GM13976 (cell line): ENCODE data around the gene OSBPL2.

ENCODE experiments used
- DNase-seq: peaks from one replicate; pipeline ENCODE4 v3.0.0; 2012; ENCODE audit warnings: low spot score
- in situ Hi-C: fragments of 300-500 bp; cut with MboI; formaldehyde crosslinking; loops from one replicate; pipeline ENCODE4 v1.12.0; 2022; ENCODE audit warnings: low sequenced_read_pairs, mixed read lengths, inconsistent platforms; ENCODE audit not compliant: unreplicated experiment
- TF ChIP-seq, protein P1 (sequence below): IDR thresholded peaks from 2 replicates; pipeline ENCODE4 v1.5.1; 2012; ENCODE audit warnings: borderline replicate concordance, mild to moderate bottlenecking; ENCODE audit not compliant: insufficient read depth; ENCODE audit errors: extremely low read depth, missing control alignments, control extremely low read depth

OSBPL2 gene

DNA sequence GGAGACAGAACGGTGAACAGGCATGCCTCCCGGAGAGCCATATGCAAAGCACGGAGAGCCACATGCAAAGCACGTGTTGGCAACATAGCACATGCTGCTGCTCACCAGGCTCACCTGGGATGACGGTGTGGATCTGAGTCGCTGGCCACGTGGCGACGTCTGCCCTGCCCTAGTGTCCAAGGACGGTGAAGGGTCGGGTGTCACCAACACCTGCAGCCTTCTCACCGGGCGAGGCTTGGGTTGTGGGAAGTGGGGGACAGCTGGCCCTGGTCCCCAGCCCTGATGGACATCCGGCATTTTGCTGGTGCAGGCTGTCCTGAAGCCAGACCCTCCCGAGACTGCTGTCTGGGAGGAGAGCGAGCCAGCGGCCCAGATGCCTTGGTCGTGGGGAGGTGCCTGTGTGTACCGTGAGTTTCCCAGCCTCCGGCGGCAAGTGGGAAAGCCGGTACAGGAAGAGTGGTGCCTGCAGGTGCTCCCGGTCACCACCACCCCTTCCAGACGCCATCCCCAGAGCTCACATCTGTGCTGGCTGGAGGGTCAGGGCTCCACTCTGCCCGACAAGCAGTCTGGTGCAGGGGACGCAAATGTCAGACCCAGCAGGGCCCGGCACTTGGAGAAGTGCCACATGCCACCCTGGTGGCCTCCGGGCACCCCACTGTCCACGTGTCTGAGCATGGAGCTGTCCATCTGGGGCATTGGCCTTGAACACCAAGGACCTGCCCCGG is 58.6 kb downstream of the OSBPL2 start:
- DNase-seq, result no peak
- TF ChIP-seq, protein P1, sequence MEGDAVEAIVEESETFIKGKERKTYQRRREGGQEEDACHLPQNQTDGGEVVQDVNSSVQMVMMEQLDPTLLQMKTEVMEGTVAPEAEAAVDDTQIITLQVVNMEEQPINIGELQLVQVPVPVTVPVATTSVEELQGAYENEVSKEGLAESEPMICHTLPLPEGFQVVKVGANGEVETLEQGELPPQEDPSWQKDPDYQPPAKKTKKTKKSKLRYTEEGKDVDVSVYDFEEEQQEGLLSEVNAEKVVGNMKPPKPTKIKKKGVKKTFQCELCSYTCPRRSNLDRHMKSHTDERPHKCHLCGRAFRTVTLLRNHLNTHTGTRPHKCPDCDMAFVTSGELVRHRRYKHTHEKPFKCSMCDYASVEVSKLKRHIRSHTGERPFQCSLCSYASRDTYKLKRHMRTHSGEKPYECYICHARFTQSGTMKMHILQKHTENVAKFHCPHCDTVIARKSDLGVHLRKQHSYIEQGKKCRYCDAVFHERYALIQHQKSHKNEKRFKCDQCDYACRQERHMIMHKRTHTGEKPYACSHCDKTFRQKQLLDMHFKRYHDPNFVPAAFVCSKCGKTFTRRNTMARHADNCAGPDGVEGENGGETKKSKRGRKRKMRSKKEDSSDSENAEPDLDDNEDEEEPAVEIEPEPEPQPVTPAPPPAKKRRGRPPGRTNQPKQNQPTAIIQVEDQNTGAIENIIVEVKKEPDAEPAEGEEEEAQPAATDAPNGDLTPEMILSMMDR, result no peak
- in situ Hi-C loops, result no loop called here

DNA sequence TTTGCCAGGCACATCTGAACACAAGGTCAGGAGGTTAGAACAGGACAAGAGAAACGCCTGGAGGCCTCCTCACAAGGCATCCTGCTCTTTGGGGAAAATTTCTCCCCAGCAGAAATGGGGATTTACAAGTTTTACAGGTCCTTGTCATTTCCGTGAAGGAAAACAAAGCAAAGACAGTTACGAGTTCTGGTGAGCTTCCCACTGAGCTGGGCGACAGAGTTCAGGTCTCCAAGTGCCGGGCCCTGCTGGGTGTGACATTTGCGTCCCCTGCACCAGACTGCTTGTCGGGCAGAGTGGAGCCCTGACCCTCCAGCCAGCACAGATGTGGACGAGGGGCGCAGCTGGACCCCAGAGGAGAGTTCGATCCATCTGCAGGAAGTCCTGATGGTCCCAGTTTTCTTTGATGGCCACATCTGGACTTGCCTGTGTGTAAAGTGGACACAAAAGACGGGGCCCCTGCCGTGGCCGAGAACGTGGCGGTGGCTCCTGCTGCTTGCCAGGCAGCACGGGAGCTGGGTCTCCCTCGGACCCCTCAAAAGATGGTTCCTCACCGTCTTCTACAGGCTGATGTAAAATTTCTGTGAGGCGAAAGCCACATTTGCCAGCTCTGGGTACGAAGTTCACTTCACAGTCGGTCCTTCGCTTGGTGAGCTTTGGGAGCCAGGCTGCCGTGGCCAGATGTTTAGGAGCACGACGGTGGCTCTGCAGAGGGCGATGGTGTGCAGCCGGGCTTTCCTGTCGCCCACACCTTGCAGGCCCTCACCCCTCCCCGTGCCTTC is 59.3 kb downstream of the OSBPL2 start:
- no peak for DNase-seq
- in situ Hi-C loops, result no loop called here
- TF ChIP-seq, protein P1, result no peak

DNA sequence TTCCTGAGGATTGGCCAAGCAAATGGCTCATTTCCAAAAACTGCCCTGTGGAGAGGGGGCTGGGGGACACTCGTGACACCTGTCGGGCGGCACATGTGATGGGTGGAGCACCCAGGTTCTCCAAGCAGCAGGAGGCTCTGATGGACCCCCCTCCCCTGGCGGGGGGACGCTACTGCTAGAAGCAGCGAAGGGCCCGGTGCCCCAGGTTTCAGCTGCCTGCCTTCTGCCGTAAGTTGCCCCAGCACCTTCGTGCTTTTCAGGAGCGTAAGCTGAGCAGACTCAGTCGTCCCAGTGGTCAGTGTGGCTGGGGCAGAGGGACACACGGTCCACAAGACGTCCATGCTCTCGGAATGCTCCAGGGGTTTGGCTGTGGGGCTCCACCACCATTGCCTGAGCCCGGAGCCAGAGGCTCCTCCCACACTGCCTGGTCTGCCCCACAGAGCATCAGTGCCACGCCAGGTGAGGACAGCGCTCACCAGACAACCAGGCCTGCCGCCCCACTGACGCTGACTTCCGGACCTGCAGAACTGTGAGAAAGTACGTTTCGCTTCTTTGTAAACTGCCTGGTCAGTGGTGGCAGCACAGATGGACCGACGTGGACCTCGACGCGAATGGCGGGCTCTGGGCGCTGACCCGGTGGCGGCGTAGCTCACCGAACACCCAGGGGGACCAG is 60.4 kb downstream of the OSBPL2 start:
- in situ Hi-C loops, result no loop called here
- no peak for DNase-seq
- TF ChIP-seq, protein P1, result no peak

DNA sequence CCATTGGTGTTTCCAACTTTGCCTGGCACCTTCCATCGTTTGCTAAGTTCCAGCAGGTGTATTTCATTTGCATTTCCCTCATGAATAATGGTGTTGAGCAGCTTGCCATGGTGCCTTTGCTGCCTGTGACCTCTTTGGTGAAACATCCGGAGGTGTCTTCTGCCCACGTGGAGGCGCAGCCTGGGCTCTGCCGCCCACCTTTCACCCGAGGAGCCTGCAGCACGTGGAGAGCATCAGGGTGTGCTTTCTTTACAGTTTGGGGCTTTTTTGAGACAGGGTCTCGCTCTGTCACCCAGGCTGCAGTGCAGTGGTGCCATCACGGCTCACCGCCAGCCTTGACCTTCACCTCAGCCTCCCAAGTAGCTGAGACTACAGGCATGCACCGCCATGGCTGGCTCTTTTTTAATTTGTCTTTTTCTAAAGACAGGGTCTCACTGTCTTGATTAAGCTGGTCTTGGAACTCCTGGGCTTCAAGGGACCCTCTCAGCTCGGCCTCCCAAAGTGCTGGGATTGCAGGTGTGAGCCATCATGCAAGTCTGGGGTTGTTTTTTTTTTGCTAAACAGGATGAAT is 61.4 kb downstream of the OSBPL2 start:
- TF ChIP-seq, protein P1, result no peak
- in situ Hi-C loops, result loop anchor here (10.0 kb wide), 1 partner anchor 85 kb away; the partner anchor contains the start of gene RPS21
- DNase-seq, result no peak

DNA sequence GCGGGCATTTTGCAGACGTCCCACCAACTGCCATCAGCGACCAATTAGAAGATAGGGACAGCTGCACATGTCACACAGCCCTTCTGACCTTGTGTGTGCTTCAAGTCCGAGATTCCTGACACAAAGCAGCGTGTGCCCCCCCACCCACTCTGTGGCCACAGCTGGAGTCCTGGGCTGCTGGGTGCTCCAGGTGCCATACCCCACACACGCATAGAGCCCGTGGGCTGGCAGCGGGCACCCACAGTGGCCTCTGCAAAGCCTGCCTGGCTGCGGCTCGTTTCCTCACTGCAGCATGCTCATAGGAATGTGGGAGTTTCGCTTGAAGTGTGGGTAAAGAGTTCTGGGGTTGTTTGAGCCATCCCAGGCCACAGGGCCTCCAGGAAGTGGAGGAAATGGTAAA is 62.0 kb downstream of the OSBPL2 start:
- in situ Hi-C loops, result loop anchor here (10.0 kb wide), 1 partner anchor 84 kb away; the partner anchor contains the start of gene RPS21
- DNase-seq, result no peak
- TF ChIP-seq, protein P1, result no peak

DNA sequence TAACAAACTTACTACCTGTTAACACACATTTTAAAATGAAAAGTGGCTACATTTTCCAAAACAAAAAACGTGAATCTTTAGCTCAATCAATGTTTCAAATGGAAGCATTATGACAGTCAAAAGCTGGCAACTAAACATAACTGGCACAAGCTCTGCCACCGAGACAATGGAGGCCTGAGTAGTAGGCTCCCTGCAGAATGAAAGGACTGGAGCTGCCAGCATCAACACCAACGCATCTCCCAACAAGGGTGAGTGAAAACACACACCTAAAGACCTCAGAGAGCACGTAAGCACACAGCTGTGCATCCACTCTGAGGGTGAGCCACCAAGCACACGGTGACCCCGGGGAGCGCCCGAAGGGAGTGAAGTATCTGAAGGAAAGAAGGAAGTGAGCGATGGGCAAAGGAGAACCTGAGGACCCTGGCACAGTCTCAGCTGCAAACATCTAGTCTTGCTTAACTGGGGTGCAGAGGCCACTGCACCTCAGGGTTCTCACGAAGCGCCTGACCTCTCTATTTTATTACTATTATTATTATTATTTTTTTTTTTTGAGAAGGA is 62.9 kb downstream of the OSBPL2 start:
- no peak for DNase-seq
- TF ChIP-seq, protein P1, result no peak
- in situ Hi-C loops, result loop anchor here (10.0 kb wide), 1 partner anchor 84 kb away; the partner anchor contains the start of gene RPS21
